GM19099 (cell line): Measurements from ENCODE around the gene ZBP1.

Experiments used
- POLR2A ChIP-seq: IDR thresholded peaks from 3 replicates; pipeline ENCODE4 v1.6.1; 2011; ENCODE audit warnings: low read depth; ENCODE audit not compliant: insufficient read length; ENCODE audit errors: extremely low read depth

ZBP1 gene

GRCh38 chr20:57590485-57591288 lies 29.5 kb downstream of the ZBP1 start:
- TF ChIP-seq POLR2A = no peak

DNA sequence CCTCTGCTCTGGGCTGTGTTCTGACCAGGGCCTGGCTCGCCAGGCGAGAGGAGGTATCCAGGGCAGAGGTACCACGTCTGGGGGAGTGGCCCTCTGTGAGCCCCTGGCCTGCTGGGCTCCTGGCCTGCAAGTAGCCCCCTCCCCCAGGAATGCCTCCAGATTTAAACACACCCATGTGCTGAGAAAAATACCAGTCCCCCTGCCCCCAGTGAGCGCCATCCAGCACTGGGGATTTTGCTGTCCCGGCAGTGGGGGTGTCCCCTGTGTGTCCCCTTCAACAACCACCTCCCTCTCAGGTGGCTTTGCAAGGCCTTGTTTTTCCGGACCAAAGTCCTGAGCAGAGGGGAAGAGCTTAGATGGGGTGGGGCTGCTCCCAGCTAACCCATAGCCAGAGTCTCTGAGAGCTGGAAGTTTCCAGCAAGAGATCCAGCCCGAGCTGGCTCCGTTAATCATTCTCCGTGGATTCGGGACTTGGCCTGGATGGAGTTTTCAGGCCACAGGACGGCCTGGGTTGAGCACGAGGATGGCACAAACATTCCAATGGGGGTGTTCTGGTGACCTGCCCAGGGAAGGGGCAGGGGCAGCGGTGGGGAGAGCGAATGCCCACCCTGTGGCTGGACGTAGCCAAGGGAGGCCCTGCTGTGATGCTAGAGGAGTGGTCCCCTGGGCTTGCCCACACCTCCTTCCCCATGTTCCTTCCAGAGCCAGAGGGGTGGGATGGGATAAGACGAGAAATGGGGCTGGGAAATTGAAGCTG lies 30.3 kb downstream of the ZBP1 start:
- TF ChIP-seq POLR2A = no peak

DNA sequence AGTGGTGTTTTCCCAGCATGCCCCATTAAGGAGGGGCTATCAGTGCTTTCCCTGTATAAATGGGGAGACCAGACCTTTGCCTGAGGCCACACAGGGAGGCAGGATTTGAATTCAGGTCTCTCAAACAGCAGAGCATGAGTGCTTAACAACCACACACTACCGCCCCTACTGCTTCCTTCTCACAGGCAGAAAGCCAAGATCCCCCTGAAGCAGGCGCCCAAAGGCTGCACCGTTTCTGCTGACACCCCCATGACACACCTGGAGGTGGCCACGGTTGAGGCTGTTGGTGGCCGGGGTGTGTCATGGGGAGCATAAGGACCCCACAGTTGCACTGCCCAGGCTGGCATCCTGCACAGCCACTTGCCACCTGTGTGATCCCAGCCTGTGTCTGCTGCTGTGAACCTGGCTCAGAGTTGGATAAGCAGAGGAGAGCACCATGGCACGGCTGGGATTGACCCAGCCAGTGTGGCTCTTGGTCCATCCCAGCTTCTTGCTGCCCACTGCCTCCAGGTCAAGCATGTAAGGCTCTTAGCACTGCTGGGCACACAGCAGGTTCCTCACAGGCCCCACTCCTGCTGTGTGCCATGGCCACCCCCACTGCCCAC lies 31.0 kb downstream of the ZBP1 start:
- no peak for TF ChIP-seq POLR2A

GRCh38 chr20:57588596-57588995 lies 31.6 kb downstream of the ZBP1 start:
- TF ChIP-seq POLR2A = no peak

- no peak for TF ChIP-seq POLR2A
These were observed 32.2 kb downstream of the ZBP1 start for GRCh38 chr20:57587989-57588377.

- no peak for TF ChIP-seq POLR2A
These were observed 32.8 kb downstream of the ZBP1 start for GRCh38 chr20:57587278-57587988.

GRCh38 chr20:57586943-57587277 lies 33.3 kb downstream of the ZBP1 start:
- no peak for TF ChIP-seq POLR2A

- TF ChIP-seq POLR2A = no peak
These were observed 33.8 kb downstream of the ZBP1 start for GRCh38 chr20:57586370-57586793.

GRCh38 chr20:57585466-57586213 lies 34.6 kb downstream of the ZBP1 start:
- TF ChIP-seq POLR2A = no peak

- no peak for TF ChIP-seq POLR2A
These were observed 35.3 kb downstream of the ZBP1 start for GRCh38 chr20:57584768-57585461.

- no peak for TF ChIP-seq POLR2A
These were observed 36.7 kb downstream of the ZBP1 start for GRCh38 chr20:57583289-57584257.

DNA sequence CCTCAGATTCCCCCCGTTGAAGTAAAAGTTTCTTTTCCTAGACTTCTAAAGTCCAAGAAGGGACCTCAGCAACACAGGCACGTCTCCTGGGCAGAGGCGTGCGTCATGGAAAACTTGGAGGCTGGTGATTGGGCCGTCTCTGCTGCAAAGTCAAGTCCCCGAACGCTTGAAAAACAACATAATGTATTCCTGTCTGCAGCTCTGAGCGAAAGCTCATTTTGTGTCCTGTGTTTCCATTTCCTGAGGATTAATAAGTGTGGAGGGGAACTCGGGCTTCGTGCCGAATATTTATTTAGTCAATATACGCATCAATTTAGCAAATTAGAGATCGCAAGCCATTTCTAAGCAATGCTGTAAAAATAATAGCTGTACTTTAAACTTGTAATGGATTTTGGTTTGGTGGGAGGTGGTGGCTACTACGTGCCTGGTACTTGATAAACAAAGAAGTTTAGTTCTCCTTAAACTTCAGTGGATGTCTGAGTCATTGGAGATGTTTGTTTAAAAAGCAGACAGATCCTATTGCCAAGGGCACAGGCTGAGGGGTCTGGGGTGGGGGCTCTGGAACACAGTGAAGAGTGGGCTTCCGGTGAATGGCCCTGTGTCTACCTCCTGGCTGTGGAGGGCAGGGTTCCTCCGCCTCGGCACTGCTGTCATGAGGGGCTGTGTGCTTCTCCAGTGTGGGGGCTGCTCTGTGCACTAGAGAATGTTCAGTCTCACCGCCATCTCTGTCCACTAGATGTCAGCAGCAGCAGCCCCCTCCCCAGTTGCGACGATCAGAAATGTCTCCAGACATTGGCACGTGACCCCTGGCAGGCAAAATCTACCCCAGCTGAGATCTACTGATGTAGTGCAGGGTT lies 37.6 kb downstream of the ZBP1 start:
- TF ChIP-seq POLR2A = no peak

- TF ChIP-seq POLR2A = no peak
These were observed 38.2 kb downstream of the ZBP1 start for GRCh38 chr20:57582029-57582378.
